Stimulated activated CD8-positive, alpha-beta memory T cell treated with anti-CD3 and anti-CD28 coated beads, Interleukin-7, amount 100 ng/mL, for 48 hours (primary cell): Measurements from ENCODE around the gene STK32B.

Experiments used
- DNase-seq, 2 donors: peaks; one replicate each; pipeline ENCODE4 v3.0.0-alpha.2; 2020; ENCODE audit warnings: low read depth in 1 of 2; ENCODE audit errors: extremely low read depth in 1 of 2

Gene STK32B

GRCh38 chr4:5120067-5120466 is 68.8 kb downstream of the STK32B start:
- no peak for DNase-seq

DNA sequence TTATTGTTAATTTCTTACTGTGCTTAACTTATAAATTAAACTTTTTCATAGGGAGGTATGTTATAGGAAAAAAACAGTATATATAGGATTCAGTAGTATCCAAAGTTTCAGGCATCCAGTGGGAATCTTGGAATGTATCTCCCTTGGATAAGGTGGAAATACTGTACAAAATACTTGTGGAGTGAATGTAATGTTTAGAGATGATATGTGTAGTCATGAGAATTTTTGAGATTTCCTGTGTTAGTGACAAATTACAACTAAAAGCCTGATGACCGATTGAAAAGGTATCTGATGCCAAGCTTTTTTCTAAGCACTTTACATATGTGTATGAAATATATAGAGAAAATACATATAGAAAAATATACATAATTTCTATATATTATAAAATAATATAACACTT is 69.2 kb downstream of the STK32B start:
- DNase-seq: no peak

GRCh38 chr4:5122114-5122513 is 70.8 kb downstream of the STK32B start:
- DNase-seq: no peak

DNA sequence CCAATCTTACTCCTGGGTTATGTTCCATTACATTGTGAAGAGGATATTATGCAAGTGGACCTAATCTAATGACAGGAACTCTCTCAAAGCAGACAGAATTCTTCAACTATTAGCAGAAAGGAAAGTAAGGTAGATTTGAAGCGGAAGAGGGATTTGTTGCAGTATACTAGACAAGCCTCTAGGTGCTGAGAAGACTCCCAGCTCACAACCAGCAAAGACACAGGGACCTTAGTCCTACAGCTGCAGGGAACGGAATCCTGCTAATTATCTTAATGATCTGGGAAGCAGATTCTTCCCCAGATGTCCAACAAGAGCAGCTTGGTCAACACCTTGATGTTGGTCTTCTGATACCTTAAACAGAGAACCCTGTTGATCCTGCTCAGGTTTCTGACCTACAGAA is 73.6 kb downstream of the STK32B start:
- no peak for DNase-seq

DNA sequence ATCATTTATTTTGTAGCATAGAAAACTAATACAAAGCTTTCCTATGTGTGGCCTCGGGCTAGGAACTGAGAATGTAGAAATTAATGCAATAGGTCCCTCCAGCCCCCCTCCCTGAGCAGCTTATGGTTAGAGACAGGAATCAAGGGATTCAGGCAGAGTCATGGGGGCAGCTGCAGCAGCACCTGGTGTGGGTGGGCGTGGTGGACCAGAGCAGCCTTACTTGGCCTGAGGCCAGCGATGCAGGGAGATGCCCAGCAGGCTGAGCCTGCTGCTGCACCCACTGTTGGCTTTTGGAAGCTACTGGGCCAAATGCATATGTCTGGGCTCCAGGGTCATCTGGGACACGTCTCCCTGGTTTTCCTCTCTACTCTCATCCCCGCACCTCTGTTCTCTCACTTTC is 74.0 kb downstream of the STK32B start:
- DNase-seq: no peak

DNA sequence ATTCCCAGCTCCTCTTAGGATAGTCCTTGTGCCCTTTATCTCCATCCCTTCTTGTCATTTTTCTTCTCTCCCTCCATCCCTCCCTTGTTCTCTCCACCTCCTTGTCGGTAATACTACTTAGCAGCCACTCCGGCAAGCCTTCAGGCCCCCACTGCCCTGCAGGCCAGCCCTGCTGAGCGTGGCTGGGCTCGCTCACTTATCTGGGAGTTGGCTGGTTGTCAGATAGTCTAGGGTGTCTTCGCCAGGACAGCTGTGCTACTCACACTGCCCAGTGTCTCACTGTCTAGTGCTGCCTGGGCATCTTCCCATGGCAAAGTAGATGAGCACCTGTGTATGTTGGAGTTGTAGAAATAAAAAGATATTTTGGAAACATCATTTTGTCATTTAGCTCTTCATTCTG is 75.0 kb downstream of the STK32B start:
- no peak for DNase-seq

DNA sequence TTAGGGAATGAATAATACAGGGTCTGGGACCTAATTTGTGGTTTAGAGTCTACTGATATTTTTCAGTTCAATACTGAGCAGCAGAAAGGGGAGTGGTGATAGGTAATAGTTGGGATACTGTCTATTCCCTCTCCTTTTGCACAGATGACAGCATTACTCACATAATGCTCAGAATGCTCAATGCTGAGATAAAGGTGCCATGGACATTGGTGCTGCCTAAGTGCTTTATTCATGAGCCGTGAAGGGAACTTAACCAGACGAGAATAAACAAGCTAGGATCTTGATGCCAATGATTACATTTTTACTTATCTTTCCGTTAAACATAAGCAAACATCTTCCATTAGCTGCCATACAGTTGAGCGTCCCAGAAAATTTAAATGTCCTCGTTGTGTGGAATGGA is 75.6 kb downstream of the STK32B start:
- DNase-seq: no peak

GRCh38 chr4:5127556-5127955 is 76.3 kb downstream of the STK32B start:
- no peak for DNase-seq

DNA sequence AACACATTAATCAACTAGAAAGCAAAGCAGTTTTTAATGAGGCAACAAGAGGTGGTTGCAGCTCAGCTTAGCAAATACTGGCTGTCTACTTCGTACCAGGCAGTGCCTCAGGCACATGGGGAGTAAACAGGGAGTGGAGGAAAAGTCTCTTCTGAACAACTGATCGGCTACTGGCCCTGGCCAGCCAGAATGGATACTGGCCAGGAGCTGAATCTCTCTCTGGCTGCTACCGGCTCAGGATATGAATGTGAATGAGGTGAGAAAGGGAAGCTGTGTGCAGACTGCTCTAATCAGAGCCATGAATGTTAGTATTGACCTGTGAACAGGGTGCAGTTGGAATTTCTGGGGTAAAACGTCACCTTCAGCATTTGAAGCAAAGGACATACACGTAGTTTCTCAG is 77.3 kb downstream of the STK32B start:
- DNase-seq: no peak

DNA sequence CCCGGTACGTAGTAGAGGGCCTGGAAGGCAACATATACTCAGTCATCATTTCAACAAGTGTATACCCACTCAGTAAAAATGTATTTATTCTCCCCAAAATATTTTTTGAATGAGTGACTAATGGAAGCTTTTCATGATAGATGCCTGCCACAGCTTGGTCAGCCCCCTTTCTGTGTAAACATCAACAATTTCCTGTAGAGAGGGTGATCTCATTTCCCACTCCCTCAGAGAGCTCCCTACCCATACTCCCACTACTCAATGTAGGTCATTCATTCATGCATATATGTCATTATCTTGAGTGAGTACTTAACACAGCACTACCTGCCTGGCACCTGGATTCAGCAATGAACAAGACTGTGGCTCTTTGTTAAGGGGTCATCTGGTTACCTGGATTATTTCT is 81.9 kb downstream of the STK32B start:
- DNase-seq: no peak

DNA sequence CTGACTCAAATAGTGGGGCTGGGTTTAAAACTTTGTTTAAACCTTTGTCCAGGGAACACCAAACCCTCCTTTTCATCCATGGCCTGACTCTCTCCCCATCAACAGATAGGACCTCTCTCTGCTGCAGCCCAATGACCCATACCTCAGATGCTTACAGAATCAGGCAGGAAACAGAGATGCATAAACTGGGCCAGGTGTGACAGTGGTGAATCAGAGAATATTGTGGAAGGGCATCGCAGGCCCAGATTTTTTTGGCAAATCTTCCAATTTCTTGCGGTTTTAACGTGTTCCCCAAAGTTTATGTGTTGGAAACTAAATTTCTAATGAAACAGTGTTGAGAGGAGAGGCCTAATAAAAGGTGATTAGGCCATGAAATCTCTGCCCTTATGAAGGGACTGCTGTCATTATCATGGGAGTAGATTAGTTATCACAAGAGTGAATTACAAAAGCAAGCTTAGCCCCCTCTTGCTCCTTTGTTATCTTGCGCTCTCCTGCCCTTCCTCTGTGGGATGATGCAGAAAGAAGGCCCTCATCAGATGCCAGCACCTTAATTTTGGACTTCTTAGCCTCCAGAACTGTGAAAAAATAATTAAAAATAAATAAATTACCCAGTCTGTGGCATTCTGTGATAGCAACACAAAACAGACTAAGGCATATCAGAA is 82.8 kb downstream of the STK32B start:
- DNase-seq: no peak

DNA sequence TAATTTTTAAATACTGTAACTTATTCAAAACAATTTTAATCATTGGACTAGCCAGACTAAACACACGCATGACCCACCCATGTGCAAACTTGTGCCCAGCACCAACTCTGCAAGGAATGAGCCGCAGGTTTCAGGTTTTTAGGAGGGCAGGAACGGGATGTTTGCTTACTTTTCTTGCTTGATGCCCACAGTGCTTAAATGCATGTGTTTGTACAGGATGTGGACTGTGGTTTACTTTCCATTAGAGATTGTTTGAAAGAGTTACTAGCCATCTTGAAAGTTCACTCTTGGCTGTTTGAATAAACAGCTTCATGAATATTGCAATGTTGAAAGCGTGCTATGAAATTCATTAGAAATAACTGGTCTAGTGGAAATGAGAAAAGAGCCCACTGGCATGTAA is 83.3 kb downstream of the STK32B start:
- no peak for DNase-seq

- DNase-seq: no peak
Measured at GRCh38 chr4:5137226-5137625, 85.9 kb downstream of the STK32B start.

DNA sequence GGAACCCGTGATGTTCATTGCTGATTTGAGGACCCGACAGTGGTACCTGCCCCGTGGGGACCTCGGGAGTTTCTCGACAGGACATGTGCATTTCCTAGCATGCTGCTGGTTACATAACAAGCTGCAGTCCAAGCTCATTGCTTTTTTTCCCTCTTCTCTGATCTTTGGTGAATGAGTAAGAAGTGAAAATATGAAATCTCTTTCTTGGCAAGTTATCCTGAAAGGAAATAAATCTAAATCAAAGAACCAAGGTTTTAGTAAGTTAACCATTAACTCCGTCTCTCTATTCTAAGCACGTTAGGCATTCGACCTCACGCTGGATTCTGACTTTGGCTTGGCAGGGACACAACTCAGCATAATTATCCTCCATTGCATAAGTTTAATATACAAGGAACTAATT is 86.6 kb downstream of the STK32B start:
- DNase-seq: no peak

GRCh38 chr4:5138389-5138788 is 87.1 kb downstream of the STK32B start:
- no peak for DNase-seq

DNA sequence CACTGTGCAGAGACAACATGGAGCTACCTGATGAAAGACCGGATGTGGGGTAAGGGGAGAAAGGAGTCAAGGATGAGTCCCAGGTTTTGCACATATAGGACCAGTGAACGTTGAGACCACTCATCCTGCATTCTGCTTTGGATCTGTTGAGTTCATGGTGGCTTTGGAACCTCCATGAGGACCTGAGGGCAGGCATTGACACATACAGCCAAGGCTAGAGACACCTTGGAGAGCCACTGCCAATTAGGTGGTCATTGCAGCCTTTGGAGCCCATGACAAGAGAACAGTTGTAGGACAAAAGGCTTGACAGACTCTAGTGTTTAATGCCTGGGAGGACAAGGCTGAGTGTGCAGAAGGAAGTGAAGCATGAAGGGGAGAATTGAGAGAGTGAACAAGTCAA is 87.9 kb downstream of the STK32B start:
- no peak for DNase-seq

DNA sequence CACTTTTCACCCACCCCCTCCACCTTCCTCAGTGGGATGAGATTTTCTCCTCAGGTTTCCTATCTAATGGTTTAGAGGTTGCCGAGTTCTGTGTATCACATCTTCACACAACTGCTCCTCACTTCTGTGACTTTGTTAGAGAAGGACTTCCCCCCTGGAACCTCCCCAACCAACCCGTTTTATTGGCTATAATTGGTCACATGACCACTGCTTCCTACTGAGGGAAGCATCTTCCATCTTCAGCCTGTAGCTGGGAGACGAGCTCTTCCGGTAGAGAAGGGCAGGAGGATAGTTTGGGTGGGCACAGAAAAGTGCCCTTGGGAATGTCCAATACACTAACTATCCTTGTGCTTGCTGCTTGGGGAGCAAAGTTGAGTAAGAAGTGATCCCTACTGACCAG is 90.5 kb downstream of the STK32B start:
- DNase-seq: no peak

GRCh38 chr4:5142726-5143125 is 91.4 kb downstream of the STK32B start:
- no peak for DNase-seq

DNA sequence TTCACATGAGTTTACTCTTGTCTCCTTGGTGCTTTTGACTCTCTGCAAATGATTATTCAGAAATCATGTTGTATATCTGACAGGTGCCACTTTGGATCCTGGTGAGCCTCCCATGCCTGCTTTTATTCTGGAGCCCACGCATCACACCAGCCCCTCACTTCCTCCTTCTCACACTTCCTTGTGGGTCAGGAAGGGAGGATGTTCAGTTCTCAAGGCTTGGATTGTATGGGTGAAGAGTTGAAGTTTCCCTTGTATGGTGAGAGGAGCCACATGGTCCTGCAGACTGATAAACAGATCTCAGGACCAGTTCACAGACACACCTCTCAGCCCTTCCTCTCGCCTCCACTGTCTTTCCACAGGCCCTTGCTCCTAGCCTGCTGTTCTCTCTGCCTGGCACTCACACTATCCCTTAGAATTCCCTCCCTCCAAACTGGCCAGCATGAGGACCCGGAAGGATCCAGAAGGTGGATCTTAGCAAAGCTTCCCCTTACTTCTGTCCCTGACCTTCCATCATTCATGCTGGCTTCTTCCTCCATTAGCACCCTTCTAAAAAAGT is 92.1 kb downstream of the STK32B start:
- DNase-seq: no peak

GRCh38 chr4:5143940-5144339 is 92.7 kb downstream of the STK32B start:
- no peak for DNase-seq

DNA sequence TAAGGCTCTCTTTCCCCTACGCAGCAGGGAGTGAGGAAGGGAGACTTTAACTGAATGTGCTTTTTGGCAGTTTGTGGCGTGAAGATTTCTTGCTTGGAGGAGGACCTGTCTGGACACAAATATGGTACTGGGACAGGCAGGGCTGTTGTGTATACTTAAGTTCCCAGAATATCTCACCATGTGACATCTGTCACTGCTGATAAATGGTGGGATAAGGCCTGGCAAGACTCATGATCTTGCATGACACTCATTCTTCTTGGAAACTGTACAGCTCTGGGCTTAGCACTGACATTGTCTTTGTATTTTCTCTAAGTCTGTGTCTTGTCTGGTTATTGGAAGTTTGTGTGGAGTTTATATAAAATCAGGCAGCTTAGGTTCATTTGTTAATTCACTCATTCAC is 93.1 kb downstream of the STK32B start:
- DNase-seq: no peak

GRCh38 chr4:5146248-5146647 is 95.0 kb downstream of the STK32B start:
- DNase-seq: no peak

DNA sequence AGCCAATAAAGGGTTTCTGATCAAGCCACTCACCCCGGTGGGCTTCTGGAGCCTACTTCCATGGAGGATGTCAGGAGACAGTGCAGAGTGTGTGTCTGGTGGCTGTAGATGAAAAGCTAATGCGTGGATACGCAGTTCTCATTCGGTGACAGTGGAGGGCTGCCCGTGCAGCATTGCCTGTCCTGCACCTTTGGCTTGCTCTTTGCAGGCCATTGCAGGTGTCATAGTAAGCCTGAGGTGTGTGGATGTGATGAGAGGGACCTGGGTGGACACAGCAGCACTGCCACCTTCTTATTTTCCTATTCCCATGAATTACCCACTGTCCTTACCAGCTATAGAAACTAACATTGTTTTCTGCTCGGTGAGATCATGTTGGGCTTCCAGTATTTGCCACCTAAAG is 101.2 kb downstream of the STK32B start:
- DNase-seq: no peak
